Measurements from ENCODE around the gene IRGC.

DNA sequence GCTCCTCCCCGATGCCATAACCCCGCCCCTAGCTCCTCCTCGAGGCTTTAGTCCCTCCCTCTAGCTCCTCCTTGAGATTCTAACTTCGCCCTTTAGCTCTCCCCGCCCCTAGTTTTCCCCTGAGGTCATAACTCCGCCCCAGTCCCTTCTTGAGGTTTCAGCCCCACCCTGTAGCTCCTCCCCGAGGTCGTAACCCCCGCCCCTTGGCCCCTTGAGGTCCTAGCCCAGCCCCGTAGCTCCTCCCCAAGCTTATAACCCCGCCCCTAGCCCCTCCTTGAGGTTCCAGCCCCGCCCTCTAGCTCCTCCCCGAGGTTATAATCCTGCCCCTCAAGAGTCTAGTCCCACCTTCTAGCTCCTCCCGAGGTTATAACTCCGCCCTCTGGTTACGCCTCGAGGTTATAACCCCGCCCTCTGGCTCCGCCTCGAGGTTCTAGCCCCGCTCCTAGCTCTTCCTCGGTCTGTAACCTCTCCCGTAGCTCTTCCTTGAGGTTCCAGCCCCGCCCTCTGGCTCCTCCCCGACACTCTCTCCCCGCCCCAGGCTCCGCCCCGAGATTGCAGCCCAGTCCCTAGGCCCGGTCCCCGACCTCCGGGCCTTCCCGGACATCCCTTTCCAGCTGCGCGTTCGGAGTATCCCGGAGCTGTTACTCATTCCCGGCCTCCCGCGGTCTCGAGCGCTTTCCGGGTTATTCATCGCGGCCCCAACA is 47.3 kb upstream of the IRGC start:
- TF ChIP-seq POLR2A (IDR thresholded peaks at IDR 0.05): peak; percentile 54 to 84
- TF ChIP-seq, protein P1, sequence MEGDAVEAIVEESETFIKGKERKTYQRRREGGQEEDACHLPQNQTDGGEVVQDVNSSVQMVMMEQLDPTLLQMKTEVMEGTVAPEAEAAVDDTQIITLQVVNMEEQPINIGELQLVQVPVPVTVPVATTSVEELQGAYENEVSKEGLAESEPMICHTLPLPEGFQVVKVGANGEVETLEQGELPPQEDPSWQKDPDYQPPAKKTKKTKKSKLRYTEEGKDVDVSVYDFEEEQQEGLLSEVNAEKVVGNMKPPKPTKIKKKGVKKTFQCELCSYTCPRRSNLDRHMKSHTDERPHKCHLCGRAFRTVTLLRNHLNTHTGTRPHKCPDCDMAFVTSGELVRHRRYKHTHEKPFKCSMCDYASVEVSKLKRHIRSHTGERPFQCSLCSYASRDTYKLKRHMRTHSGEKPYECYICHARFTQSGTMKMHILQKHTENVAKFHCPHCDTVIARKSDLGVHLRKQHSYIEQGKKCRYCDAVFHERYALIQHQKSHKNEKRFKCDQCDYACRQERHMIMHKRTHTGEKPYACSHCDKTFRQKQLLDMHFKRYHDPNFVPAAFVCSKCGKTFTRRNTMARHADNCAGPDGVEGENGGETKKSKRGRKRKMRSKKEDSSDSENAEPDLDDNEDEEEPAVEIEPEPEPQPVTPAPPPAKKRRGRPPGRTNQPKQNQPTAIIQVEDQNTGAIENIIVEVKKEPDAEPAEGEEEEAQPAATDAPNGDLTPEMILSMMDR (IDR thresholded peaks at IDR 0.05 in 4 of 5, conservative IDR thresholded peaks at IDR 0.05 in 1 of 5): no peak
